NCI-H446 (cell line): ENCODE data around the gene FAM171A1.
"Not testable (repeated sequence)": the region's sequence is repeated elsewhere in the genome, so short reads cannot be mapped to it uniquely, and the experiment has no call there.

Source experiments
- DNase-seq, 2 experiments: peaks; one replicate each; lab custom pipeline; 2025; lab: John Stamatoyannopoulos, UW

FAM171A1 gene

GRCh38 chr10:15370856-15371701 is at the start of gene FAM171A1:
Gene FAM171A1, minus strand, starts transcription at chr10:15371289. Its CDS starts 237 bp downstream, at chr10:15371052.
- peak; percentile 9 to 63 for DNase-seq

GRCh38 chr10:15420858-15421257 is 49.8 kb upstream of the FAM171A1 start:
- no peak for DNase-seq

GRCh38 chr10:15419279-15419874 is 48.3 kb upstream of the FAM171A1 start:
- DNase-seq = peak in 1 of 2 experiments; percentile 54

- no peak for DNase-seq
Measured at GRCh38 chr10:15416034-15416433, 44.9 kb upstream of the FAM171A1 start.

- DNase-seq = no peak
Measured at GRCh38 chr10:15411010-15411409, 39.9 kb upstream of the FAM171A1 start.

- not testable (repeated sequence) for DNase-seq
Measured at GRCh38 chr10:15409350-15409749, 38.3 kb upstream of the FAM171A1 start.

- DNase-seq = no peak
Measured at GRCh38 chr10:15408557-15408956, 37.5 kb upstream of the FAM171A1 start.

- DNase-seq = no peak
Measured at GRCh38 chr10:15405319-15405718, 34.2 kb upstream of the FAM171A1 start.

GRCh38 chr10:15401382-15401781 is 30.3 kb upstream of the FAM171A1 start:
- no peak for DNase-seq

GRCh38 chr10:15400461-15400860 is 29.4 kb upstream of the FAM171A1 start:
- DNase-seq = not testable (repeated sequence)

GRCh38 chr10:15399060-15399661 is 28.1 kb upstream of the FAM171A1 start:
- no peak for DNase-seq

- DNase-seq = peak in 1 of 2 experiments; percentile 12
Measured at GRCh38 chr10:15395935-15396334, 24.8 kb upstream of the FAM171A1 start.

- no peak for DNase-seq
Measured at GRCh38 chr10:15393139-15393825, 22.2 kb upstream of the FAM171A1 start.

- no peak for DNase-seq
Measured at GRCh38 chr10:15391491-15391890, 20.4 kb upstream of the FAM171A1 start.

- not testable (repeated sequence) for DNase-seq
Measured at GRCh38 chr10:15388172-15388571, 17.1 kb upstream of the FAM171A1 start.

GRCh38 chr10:15387021-15387420 is 15.9 kb upstream of the FAM171A1 start:
- peak; percentile 21 to 78 for DNase-seq

GRCh38 chr10:15385552-15386455 is 14.7 kb upstream of the FAM171A1 start:
- DNase-seq = no peak

- no peak for DNase-seq
Measured at GRCh38 chr10:15381420-15381819, 10.3 kb upstream of the FAM171A1 start.

- DNase-seq = no peak
Measured at GRCh38 chr10:15379078-15379477, 8.0 kb upstream of the FAM171A1 start.

- no peak for DNase-seq
Measured at GRCh38 chr10:15378569-15378968, 7.5 kb upstream of the FAM171A1 start.

- no peak for DNase-seq
Measured at GRCh38 chr10:15374566-15374965, 3.5 kb upstream of the FAM171A1 start.
